ENCODE data around the gene SLC38A10.

GRCh38 chr17:81263371-81264181 lies 31.5 kb downstream of the SLC38A10 start:
- TF ChIP-seq POLR2A (IDR thresholded peaks at IDR 0.05) = no peak
- no peak for TF ChIP-seq CTCF (IDR thresholded peaks at IDR 0.05)
